A673 (cell line): Measurements from ENCODE around the gene FRMD4A.

ENCODE experiments used
- CTCF ChIP-seq: fragments of 300-800, 200-600 bp; sonication (generic); conservative IDR thresholded peaks from 2 replicates; pipeline ENCODE4 v1.5.1; 2017; ENCODE audit warnings: low read depth, mild to moderate bottlenecking, antibody characterized with exemption, low read length, moderate library complexity, mixed read lengths
- EZH2 ChIP-seq: fragments of 200-600 bp; sonication (generic); IDR thresholded peaks from 2 replicates; pipeline ENCODE4 v1.6.1; 2017; ENCODE audit warnings: borderline replicate concordance, low read depth, mild to moderate bottlenecking, mixed read lengths, antibody characterized with exemption, low read length; ENCODE audit not compliant: poor library complexity, severe bottlenecking

- no peak for TF ChIP-seq CTCF
- TF ChIP-seq EZH2 = no peak
Observed at GRCh38 chr10:13754277-13754676, 576.4 kb downstream of the FRMD4A start.
